Femur (tissue), 1 donor: Measurements from ENCODE around the gene C14orf119.
"Not testable (repeated sequence)": the region's sequence is repeated elsewhere in the genome, so short reads cannot be mapped to it uniquely, and the experiment has no call there.

ENCODE experiments used
- DNase-seq: peaks from one replicate; pipeline ENCODE4 v3.0.0-alpha.2; 2017

C14orf119 gene

DNA sequence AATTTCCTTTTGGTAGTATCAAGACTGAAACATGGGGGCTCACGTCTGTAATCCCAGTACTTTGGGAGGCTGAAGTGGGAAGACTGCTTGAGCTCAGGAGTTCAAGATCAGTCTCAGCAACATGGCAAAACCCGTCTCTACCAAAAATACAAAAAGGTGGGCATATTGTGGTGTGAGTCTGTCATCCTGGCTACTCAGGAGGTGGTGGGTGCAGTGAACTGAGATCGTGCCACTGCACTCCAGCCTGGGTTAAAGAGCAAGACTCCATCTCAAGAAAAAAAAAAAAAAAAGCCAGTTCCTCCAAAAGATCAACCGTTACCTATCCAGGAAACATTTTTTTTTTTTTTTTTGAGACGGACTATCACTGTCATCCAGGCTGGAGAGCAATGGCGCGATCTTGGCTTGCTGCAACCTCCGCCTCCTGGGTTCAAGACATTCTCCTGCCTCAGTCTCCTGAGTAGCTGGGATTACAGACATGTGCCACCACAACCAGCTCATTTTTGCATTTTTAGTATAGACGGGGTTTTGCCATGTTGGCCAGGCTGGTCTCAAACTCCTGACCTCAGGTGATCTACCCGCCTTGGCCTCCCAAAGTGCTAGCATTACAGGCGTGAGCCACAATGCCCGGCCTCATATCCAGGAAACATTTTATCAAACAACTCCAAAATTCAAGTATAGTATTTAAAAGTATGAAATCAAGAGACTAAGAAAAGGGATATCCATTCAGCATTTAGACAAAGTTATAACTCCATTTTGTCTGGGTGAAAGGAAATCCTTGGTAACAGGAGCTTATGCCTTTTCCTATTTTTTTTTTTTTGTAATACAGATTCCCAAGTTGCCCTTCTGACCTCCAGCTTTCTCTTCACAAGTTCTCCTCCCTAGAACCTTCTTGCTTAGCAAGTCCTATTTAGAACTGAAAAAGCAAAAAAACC is 3.7 kb upstream of the C14orf119 start:
- DNase-seq = no peak

GRCh38 chr14:23093104-23093503 is 2.2 kb upstream of the C14orf119 start:
- DNase-seq = no peak

- no peak for DNase-seq
Measured at GRCh38 chr14:23093526-23093925, 1.8 kb upstream of the C14orf119 start.

DNA sequence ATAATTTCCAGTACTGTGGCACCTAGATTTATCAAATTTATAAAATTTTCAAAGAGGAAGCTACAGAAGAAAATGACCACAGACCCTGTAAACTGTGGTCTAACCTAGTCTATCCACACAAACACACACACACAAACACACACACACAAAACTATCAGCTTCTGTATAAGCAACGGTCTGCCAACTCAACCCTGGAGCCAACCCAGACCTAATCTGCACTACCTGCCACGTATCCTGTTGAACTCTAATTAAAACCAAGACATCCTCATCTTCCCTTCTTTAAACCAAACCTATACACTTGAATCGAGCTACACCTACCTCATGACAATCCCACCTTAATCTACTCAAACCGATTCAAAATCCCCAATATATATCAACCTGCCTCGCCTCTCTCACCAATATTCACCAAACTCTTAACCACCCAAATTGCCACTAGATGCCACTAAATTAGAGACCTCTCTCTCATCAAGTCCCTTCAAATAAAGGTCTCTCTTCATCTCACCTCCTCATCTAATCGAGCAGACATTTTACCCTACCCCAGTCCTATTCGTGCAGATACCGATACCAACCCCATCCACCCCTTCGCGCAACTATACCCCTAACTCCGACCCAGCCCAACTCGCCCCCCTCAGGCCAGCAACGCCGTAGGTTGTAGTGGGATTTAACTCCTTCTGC is 1.2 kb upstream of the C14orf119 start:
- DNase-seq = no peak

- peak; percentile 88 for DNase-seq
Measured at GRCh38 chr14:23094666-23095195, 574 bp upstream of the C14orf119 start, which contains the start of gene ACIN1. Gene ACIN1 (minus strand): TSS chr14:23095136. CDS start chr14:23095112, 24 bp downstream.

- no peak for DNase-seq
Measured at GRCh38 chr14:23097786-23098185, 2.5 kb downstream of the C14orf119 start.

GRCh38 chr14:23099212-23099861 is 4.0 kb downstream of the C14orf119 start:
- DNase-seq = no peak

- DNase-seq = no peak
Measured at GRCh38 chr14:23101213-23101970, 6.1 kb downstream of the C14orf119 start.

GRCh38 chr14:23101986-23102625 is 6.8 kb downstream of the C14orf119 start:
- no peak for DNase-seq

DNA sequence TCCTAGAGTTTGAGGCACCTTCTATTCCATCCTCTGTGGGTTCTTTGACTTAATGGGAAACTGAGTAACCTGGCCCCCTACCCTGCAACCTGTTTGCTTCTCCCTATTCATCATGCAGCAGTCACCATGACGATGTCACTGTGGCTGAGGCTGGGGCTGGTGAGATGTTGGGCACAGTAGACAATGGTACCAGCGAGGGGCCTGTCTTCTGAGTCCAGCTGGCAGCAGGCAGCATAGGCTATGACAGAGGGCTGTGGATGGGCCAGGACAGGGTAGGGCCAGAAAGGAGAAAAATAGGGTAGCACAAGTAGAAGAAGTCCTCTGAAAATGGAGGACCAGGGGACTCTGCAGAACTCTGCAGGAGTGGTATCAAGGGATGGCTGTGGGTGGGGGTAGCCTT is 7.5 kb downstream of the C14orf119 start:
- no peak for DNase-seq

DNA sequence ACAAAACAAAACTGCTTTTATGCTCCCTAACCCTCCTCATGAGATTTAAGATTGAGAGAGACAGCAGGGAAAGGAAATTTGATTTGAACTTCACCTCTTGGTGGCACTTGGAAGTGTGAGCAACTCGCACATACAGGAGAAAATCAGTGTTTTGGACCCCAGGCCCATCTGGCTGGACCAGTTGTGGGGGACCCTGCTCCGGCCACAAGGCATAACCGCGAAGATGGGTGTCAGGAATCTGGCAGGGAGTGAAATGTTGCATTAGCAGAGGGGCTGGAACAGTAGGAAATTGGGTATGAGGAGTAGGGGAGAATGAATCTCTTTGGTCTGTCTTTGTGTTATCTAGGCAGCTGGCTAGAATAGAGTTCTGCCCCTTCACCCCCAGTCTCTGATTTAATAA is 8.3 kb downstream of the C14orf119 start:
- DNase-seq = no peak

- no peak for DNase-seq
Measured at GRCh38 chr14:23104070-23104590, 8.8 kb downstream of the C14orf119 start.

DNA sequence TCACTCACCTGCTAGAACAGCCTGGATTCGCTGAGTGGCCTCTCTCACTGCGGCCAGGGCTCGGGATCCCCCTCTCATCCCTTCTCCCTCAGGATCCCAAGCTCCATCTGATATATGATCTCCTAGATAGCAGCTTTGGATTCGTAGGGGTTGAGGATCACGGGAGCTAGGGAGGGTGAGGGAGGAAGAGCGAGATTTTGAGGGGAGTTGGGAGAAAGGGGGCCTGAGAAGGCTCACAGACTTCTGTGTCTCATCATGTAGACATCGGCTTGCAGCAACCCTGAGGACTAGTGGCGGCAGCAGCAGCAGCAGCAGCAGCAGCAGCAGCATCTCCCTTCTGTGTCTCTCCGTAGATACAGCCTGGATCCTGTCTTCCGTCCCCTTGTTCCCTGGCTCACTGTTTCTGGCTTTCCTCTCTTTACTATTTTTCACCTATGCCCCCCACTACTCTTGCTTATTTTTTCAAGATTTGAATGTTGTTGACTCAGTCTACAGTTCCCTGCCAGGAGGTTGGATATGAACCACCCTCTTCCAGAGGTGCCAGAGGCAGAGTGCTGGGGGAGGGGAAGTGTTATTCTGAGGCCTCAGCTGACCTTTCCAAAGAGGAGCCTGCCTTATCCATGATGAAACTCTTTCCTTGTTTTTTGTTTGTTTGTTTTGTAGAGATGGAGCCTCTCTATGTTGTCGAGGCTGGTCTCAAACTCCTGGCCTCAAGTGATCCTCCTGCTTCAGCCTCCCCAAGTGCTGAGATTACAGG is 9.5 kb downstream of the C14orf119 start, which contains the start of gene CIROP:
Gene CIROP, minus strand, starts transcription at position 399 of the 757 bp plus-strand sequence. Its CDS starts 69 bp downstream, at position 330.
- no peak for DNase-seq

- no peak for DNase-seq
Measured at GRCh38 chr14:23105348-23105824, 10.1 kb downstream of the C14orf119 start.

GRCh38 chr14:23106747-23107045 is 11.4 kb downstream of the C14orf119 start:
- DNase-seq = no peak

DNA sequence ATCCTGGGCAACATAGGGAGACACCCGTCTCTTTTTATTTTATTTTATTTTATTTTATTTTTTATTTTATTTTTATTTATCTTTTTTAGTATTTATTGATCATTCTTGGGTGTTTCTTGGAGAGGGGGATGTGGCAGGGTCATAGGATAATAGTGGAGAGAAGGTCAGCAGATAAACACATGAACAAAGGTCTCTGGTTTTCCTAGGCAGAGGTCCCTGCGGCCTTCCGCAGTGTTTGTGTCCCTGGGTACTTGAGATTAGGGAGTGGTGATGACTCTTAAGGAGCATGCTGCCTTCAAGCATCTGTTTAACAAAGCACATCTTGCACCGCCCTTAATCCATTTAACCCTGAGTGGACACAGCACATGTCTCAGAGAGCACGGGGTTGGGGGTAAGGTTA is 12.3 kb downstream of the C14orf119 start:
- DNase-seq = not testable (repeated sequence)

DNA sequence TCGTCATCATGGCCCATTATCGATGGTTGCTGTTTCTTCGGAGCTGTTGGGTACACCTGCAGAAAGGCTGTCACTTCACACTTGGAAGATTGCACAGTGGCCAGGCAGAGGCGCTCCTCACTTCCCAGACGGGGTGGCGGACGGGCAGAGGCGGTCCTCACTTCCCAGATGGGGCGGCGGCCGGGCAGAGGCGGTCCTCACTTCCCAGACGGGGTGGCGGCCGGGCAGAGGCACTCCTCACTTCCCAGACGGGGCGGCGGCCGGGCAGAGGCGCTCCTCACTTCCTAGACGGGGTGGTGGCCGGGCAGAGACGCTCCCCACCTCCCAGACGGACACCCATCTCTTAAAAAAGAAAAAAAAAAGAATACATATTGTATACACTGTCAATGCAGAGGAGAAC is 12.9 kb downstream of the C14orf119 start:
- not testable (repeated sequence) for DNase-seq

DNA sequence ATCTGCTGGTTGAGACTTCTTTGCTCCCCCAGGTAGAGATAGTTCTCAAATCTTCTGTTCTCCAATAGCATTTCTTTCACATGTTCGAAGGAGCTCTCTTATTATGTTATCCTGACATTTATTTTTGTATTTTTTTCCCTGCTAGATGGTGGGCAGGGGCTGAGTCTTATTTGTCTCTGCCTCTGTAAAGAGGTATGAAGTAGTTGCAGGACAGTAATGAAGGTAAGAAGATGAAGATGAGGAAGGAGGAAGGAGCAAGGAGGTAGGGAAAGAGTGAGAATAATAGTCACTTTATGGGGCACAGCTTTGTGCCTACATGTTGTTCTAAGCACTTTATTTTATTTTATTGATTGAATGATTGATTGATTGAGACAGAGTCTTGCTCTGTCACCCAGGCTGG is 14.5 kb downstream of the C14orf119 start:
- DNase-seq = no peak

GRCh38 chr14:23110579-23111365 is 15.5 kb downstream of the C14orf119 start:
- no peak for DNase-seq
